Measurements from ENCODE around the gene MUS81.
"Not testable (repeated sequence)": the region's sequence is repeated elsewhere in the genome, so short reads cannot be mapped to it uniquely, and the experiment has no call there.

The MUS81 gene

GRCh38 chr11:65826984-65827735, 33.1 kb upstream of the MUS81 start:
- in situ Hi-C loops (cut with HindIII; ENCODE audit: low pct_ligation_motif_present, low sequenced_read_pairs) = no loop called here
- no peak for DNase-seq

GRCh38 chr11:65829459-65829858, 30.8 kb upstream of the MUS81 start:
- no peaks in the 10 kb centered on the region for H3K36me3 ChIP-seq (replicated peaks)
- in situ Hi-C loops (cut with HindIII; ENCODE audit: low pct_ligation_motif_present, low sequenced_read_pairs) = no loop called here
- no peak for DNase-seq
- no peak for TF ChIP-seq CTCF (IDR thresholded peaks at IDR 0.05; ENCODE audit: low read depth, low read length, missing control alignments)
- H3K4me3 ChIP-seq (ENCODE audit: low read depth, low read length) = no peak overlapping the region
- no peak overlapping the region for H3K27ac ChIP-seq
- H3K27me3 ChIP-seq (replicated peaks) = no peaks in the 10 kb centered on the region

More at GRCh38 chr11:65826984-65827735, 33.1 kb upstream of the MUS81 start:
- TF ChIP-seq CTCF (IDR thresholded peaks at IDR 0.05; ENCODE audit: low read depth, low read length, missing control alignments) = no peak
- Histone ChIP-seq H3K27me3 (replicated peaks) (no peaks in the 10 kb centered on the region), H3K27ac (no peak overlapping the region), H3K4me3 (ENCODE audit: low read depth, low read length) (no peak overlapping the region), H3K36me3 (replicated peaks) (no peaks in the 10 kb centered on the region)

GRCh38 chr11:65832231-65832630, 28.0 kb upstream of the MUS81 start:
- in situ Hi-C loops (cut with HindIII; ENCODE audit: low pct_ligation_motif_present, low sequenced_read_pairs); H3K27me3 ChIP-seq (replicated peaks); H3K36me3 ChIP-seq (replicated peaks); DNase-seq; H3K4me3 ChIP-seq (ENCODE audit: low read depth, low read length); H3K27ac ChIP-seq: not testable (repeated sequence)

GRCh38 chr11:65833297-65834030, 26.8 kb upstream of the MUS81 start, which contains the start of gene SNX32:
TSS of gene SNX32 (plus strand) at chr11:65833963. CDS start at chr11:65834066, 103 bp downstream.
- H3K4me3 ChIP-seq (ENCODE audit: low read depth, low read length) = peak within 1 kb of the TSS; percentile 74
- peak within 1 kb of the TSS; percentile 58 for H3K27ac ChIP-seq
- no peaks in the 10 kb centered on the region for H3K27me3 ChIP-seq (replicated peaks)
- TF ChIP-seq CTCF (IDR thresholded peaks at IDR 0.05; ENCODE audit: low read depth, low read length, missing control alignments) = no peak
- peak; percentile 90 for DNase-seq
- in situ Hi-C loops (cut with HindIII; ENCODE audit: low pct_ligation_motif_present, low sequenced_read_pairs) = no loop called here
- H3K36me3 ChIP-seq (replicated peaks) = no peaks in the 10 kb centered on the region

- no peak overlapping the region for H3K27ac ChIP-seq
- no peaks in the 10 kb centered on the region for H3K27me3 ChIP-seq (replicated peaks)
- TF ChIP-seq CTCF (IDR thresholded peaks at IDR 0.05; ENCODE audit: low read depth, low read length, missing control alignments) = no peak
- no peaks in the 10 kb centered on the region for H3K36me3 ChIP-seq (replicated peaks)
- H3K4me3 ChIP-seq (ENCODE audit: low read depth, low read length) = peak overlapping the region; percentile 74
- no peak for DNase-seq
- in situ Hi-C loops (cut with HindIII; ENCODE audit: low pct_ligation_motif_present, low sequenced_read_pairs) = no loop called here
These were observed 26.0 kb upstream of the MUS81 start for GRCh38 chr11:65834202-65834601.

GRCh38 chr11:65842144-65842543, 18.1 kb upstream of the MUS81 start:
- in situ Hi-C loops (cut with HindIII; ENCODE audit: low pct_ligation_motif_present, low sequenced_read_pairs) = no loop called here
- no peaks in the 10 kb centered on the region for H3K27me3 ChIP-seq (replicated peaks)
- no peak for DNase-seq
- no peak overlapping the region for H3K27ac ChIP-seq
- H3K36me3 ChIP-seq (replicated peaks) = no peaks in the 10 kb centered on the region
- TF ChIP-seq CTCF (IDR thresholded peaks at IDR 0.05; ENCODE audit: low read depth, low read length, missing control alignments) = no peak
- H3K4me3 ChIP-seq (ENCODE audit: low read depth, low read length) = no peak overlapping the region

Data from brain microvascular endothelial cell (primary cell).